Suppressor macrophage (primary cell): ENCODE results near the gene KPNA5.
"Not testable (repeated sequence)": the region's sequence is repeated elsewhere in the genome, so short reads cannot be mapped to it uniquely, and the experiment has no call there.

Experiments
- DNase-seq, 4 experiments: peaks; one replicate each; pipeline ENCODE4 v3.0.0-alpha.2; 2020 to 2022

The KPNA5 gene

DNA sequence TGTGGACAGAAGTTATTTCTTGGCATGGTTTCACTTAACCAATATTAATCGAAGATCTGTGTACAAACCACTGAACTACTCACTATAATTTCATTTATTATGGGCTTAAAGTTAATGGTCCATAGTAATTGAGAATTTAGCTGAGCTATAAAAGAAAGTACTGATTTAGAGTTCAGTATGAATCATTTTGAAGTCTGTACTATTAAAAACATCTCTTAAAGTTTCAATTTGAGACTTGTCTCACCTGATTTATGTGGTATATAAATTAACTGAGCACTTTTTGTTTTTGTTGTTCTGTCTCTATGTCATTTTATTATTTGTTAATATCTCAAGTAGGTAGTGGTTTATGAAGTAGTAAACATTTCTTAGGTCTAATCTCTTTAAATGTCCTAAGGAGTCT, 24.9 kb downstream of the KPNA5 start:
- no peak for DNase-seq

- no peak for DNase-seq
Measured at GRCh38 chr6:116714296-116714695, 33.3 kb downstream of the KPNA5 start.

GRCh38 chr6:116714761-116715160, 33.8 kb downstream of the KPNA5 start:
- peak in 3 of 4 experiments; percentile 14 to 34 (median 29) for DNase-seq

GRCh38 chr6:116726947-116727346, 45.9 kb downstream of the KPNA5 start:
- DNase-seq = no peak

- no peak for DNase-seq
Measured at GRCh38 chr6:116730513-116730912, 49.5 kb downstream of the KPNA5 start.

DNA sequence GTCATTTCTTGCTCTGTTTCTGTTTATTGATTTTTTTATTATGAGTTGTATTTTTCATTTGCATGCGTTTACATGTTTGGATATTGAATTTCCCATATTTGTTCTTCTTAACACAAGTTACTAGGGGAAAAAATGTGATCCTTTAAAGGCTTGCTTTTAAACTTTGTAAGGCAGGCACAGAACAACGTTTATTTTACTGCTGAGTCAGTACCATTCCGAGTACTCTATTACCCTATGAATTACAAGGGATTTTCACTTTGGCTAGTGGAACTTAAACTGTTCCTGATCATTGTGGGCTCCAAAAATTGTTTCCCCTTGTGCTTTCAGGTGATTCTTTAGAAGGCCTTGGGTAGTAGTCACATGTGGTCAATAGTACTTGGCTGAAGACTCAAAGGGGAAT, 56.0 kb downstream of the KPNA5 start:
- DNase-seq = no peak

- not testable (repeated sequence) for DNase-seq
Measured at GRCh38 chr6:116740486-116740885, 59.5 kb downstream of the KPNA5 start.

- DNase-seq = no peak
Measured at GRCh38 chr6:116741571-116741970, 60.6 kb downstream of the KPNA5 start.

DNA sequence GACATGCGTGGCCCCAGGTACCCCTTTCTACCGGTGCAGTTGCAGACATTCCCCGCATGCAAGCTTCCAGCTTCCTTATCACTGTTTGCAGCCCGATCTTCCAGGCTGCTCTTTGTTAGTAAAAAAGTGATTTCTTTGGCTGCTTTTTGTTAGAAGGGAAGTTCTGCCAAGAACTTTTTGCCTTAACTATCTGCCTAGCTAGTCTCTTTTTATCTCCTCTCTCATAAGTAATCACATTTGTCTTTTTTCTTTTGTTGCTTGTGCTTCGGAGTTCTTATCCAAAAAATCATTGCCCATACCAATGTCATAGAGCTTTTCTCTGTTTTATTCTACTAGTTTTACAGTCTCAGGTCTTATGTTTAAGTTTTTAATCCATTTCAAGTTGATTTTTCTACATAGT, 64.2 kb downstream of the KPNA5 start:
- DNase-seq = no peak

DNA sequence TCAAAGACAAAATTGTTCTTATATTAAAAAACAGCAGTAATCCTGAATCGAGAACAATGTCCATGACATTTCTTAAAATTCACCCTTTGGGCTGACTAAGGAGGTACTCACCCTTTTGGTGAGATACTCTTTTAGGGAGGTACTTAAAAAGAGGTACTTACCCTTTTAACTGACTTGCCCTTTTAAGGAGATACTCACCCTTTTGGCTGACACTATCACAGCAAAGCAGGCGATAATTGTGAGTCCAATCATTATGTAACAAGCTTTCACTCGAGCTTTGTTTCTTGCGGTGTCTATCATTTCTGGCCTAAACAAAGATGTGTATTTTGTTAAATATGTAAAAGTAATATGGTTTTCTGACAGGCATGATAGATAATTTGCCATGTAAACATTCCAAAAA, 80.8 kb downstream of the KPNA5 start:
- peak in 1 of 4 experiments; percentile 1 for DNase-seq

GRCh38 chr6:116762235-116762634, 81.2 kb downstream of the KPNA5 start:
- DNase-seq = no peak

DNA sequence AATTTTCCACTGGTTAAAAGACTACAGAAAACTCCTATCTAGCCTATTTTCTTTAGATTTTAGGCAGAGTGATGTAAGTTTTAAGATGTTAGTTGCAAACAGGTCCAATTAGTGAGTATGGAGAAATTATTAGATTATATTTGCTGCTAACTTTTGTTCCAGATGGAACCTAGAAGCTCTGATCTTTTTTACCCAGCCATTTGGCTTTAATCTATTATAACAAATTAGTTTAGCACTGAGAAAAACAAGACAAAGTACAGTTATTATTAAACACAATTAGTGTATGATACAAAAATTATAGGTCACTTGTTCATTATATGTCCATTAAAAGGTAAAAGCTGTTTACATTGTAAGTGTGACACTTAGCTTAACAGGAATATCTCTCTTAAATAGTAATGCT, 82.0 kb downstream of the KPNA5 start:
- no peak for DNase-seq

GRCh38 chr6:116763906-116764628, 83.1 kb downstream of the KPNA5 start:
- DNase-seq = no peak

GRCh38 chr6:116764629-116764960, 83.6 kb downstream of the KPNA5 start:
- no peak for DNase-seq

- peak in 3 of 4 experiments; percentile 1 to 20 (median 1) for DNase-seq
Measured at GRCh38 chr6:116764961-116765841, 84.2 kb downstream of the KPNA5 start, which contains the start of gene FAM162B. Gene FAM162B (minus strand): TSS chr6:116765719. CDS start chr6:116765576, 143 bp downstream.

- DNase-seq = no peak
Measured at GRCh38 chr6:116766506-116767176, 85.6 kb downstream of the KPNA5 start.

GRCh38 chr6:116767715-116768114, 86.7 kb downstream of the KPNA5 start:
- no peak for DNase-seq

- no peak for DNase-seq
Measured at GRCh38 chr6:116772450-116772849, 91.4 kb downstream of the KPNA5 start.

DNA sequence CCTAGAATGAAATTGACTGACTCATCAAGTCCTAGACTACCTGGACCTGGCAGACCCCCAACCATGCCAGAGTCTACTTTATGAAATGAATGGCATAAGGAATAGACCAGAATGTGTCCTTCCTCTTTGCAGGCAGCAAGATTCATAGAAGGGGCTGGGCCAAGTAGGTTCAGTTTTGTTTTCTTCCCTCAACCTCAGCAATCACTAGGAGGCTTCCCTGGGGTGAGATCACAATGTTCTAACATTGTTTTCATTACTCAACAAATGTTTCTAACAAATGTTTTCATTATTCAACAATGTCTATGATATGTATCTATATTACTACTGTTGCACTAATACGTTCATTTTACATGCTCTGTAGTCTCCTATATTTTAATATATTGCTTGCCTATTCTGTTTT, 92.9 kb downstream of the KPNA5 start:
- no peak for DNase-seq

GRCh38 chr6:116779573-116780164, 98.7 kb downstream of the KPNA5 start:
- DNase-seq = peak; percentile 7 to 63 (median 43)

DNA sequence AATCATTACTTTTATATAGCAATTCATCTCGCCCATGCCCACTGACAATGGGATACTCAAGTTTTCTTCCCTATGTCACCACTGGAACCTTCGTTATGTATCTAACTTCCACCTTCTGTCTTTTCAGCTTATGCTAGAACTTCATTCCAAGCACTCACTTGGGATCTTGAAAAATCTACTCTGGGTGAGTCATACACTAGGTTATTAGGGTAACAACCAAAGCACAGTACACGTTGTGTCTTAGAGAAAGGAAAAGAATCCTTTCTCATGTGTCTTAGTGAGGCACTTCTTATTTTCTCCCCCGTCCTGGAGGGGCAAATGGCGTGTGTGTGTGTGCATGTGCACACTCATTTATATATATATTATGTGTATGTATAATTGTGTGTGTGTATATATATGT, 102.8 kb downstream of the KPNA5 start:
- DNase-seq = no peak
